ENCODE data around the gene EIF5A.

EIF5A gene

GRCh38 chr17:7306911-7307685 lies at the start of gene EIF5A:
TSS of gene EIF5A (plus strand) at chr17:7307628. CDS start at chr17:7309636, 2,008 bp downstream.
- TF ChIP-seq, protein P1, sequence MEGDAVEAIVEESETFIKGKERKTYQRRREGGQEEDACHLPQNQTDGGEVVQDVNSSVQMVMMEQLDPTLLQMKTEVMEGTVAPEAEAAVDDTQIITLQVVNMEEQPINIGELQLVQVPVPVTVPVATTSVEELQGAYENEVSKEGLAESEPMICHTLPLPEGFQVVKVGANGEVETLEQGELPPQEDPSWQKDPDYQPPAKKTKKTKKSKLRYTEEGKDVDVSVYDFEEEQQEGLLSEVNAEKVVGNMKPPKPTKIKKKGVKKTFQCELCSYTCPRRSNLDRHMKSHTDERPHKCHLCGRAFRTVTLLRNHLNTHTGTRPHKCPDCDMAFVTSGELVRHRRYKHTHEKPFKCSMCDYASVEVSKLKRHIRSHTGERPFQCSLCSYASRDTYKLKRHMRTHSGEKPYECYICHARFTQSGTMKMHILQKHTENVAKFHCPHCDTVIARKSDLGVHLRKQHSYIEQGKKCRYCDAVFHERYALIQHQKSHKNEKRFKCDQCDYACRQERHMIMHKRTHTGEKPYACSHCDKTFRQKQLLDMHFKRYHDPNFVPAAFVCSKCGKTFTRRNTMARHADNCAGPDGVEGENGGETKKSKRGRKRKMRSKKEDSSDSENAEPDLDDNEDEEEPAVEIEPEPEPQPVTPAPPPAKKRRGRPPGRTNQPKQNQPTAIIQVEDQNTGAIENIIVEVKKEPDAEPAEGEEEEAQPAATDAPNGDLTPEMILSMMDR (IDR thresholded peaks at IDR 0.05; ENCODE audit: borderline replicate concordance, insufficient read depth, low read depth, low read length) = no peak
- H3K4me3 ChIP-seq (ENCODE audit: low read depth, low read length) = peak within 1 kb of the TSS; percentile 91

DNA sequence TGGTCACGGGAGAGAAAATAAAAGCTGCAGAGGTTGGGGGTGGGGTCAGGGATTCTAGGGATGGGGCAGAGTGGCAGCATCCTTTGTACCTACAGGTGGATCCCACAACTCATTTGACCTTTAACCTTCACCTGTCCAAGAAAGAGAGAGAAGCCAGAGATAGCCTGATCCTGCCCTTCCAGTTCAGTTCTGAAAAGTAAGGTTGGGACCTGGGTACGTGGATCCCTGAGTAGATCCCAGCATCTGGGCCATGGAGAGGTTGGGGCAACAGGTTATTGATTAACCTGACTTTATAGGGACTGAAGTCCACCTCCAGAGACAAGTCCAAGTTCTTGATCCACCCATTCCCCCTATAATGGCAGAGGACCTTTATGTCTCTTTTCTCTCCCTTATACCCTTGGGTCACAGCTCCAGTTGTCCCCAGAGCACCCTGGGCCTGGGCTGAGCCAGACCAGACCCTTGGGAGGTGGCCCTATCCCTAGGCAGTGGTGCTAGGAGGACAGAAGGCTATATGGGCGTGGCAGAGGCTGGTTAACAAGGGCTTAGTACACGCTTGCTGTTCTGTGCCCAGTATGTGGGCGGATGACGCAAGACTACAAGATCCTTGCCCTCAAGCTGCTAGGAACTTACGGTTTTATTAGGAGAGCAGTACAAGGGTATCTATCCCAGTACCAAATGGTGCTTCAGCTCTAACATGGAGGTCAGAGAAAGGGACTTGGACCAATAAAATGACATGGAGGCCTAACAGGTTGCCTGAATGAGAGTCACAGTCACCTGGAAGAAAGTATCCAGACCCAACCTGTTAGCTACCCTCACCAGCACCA lies 48.5 kb upstream of the EIF5A start:
- TF ChIP-seq, protein P1 (IDR thresholded peaks at IDR 0.05; ENCODE audit: borderline replicate concordance, insufficient read depth, low read depth, low read length) = no peak
- no peak overlapping the region for H3K4me3 ChIP-seq (ENCODE audit: low read depth, low read length)

- no peak overlapping the region for H3K4me3 ChIP-seq (ENCODE audit: low read depth, low read length)
Observed at GRCh38 chr17:7259555-7259889, 47.9 kb upstream of the EIF5A start.

GRCh38 chr17:7260151-7260550 lies 47.3 kb upstream of the EIF5A start:
- TF ChIP-seq, protein P1 (IDR thresholded peaks at IDR 0.05; ENCODE audit: borderline replicate concordance, insufficient read depth, low read depth, low read length) = no peak
- no peak overlapping the region for H3K4me3 ChIP-seq (ENCODE audit: low read depth, low read length)

More at GRCh38 chr17:7259555-7259889, 47.9 kb upstream of the EIF5A start:
- TF ChIP-seq, protein P1 (IDR thresholded peaks at IDR 0.05; ENCODE audit: borderline replicate concordance, insufficient read depth, low read depth, low read length) = no peak

GRCh38 chr17:7260651-7261378 lies 46.6 kb upstream of the EIF5A start:
- H3K4me3 ChIP-seq (ENCODE audit: low read depth, low read length) = peak overlapping the region; percentile 40
- TF ChIP-seq, protein P1 (IDR thresholded peaks at IDR 0.05; ENCODE audit: borderline replicate concordance, insufficient read depth, low read depth, low read length) = no peak

GRCh38 chr17:7261379-7262191 lies 45.8 kb upstream of the EIF5A start:
- TF ChIP-seq, protein P1 (IDR thresholded peaks at IDR 0.05; ENCODE audit: borderline replicate concordance, insufficient read depth, low read depth, low read length) = no peak
- peak overlapping the region; percentile 40 for H3K4me3 ChIP-seq (ENCODE audit: low read depth, low read length)

Measured in GM12875 (cell line).